GM18507 (cell line): ENCODE data around the gene MAP3K20.
"Not testable (repeated sequence)": the region's sequence is repeated elsewhere in the genome, so short reads cannot be mapped to it uniquely, and the experiment has no call there.

Experiments
- DNase-seq: peaks from one replicate; pipeline ENCODE4 v3.0.0; 2011; ENCODE audit warnings: low read depth; ENCODE audit not compliant: insufficient read length; ENCODE audit errors: extremely low spot score
- FAIRE-seq: peaks from 2 replicates; lab custom pipeline; 2011; peaks lifted over from hg19 to GRCh38; lab: Jason Lieb, UNC

The MAP3K20 gene

DNA sequence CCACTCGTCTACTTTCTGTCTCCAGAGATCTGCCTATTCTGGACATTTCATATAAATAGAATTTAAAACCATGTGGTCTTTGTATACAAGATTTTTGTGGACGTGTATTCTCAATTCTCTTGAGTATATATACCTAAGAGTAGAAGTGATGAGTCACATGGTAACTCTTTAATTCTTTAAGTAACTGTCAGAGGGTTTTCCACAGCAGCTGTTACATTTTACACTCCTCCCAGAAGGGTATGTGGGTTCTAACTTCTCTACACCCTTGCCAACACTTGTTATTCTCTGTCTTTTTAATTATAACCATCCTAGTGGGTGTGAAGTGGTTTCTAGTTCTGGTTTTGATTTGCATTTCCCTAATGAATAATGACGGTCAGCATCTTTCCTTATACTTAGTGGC, 70.9 kb downstream of the MAP3K20 start:
- DNase-seq (no peak), FAIRE-seq (no peak)

DNA sequence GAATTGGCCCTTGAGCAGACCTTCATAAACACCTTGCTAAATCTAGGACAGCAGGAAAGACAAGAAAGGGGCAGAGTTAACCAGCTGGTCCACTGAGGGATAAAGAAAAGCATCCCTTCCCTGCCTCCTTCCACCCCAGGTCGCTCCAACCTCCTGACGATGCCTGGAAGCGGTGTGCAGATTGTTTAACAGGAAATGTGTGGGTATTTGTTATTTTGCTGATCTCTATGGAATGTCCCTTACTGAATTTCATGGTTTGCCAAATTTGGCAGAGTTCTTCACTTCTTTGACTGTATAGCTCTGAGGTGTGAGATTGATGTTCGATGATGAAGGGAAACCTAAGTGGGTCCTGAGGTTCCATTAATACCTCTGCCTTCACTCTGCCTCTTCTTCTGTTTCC, 72.9 kb downstream of the MAP3K20 start:
- no peak for FAIRE-seq
- no peak for DNase-seq

DNA sequence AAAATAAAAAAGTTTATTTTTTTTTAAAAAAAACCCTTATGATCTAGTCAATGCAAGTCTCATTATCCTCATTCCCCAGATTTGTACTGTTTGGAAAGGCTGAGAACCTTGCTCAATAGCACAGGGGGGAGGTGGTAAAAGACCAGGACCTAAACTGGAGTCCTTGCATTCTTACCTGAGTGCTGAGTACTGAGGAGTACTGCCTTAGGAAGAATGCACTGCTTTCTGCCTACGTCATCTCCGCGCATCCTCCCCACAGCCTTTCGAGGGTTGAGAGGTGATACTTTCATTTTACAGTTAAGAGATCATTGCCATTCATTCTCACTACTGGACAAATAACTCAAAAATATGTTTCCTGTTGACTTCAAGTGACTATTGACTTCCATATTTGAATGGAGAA, 73.8 kb downstream of the MAP3K20 start:
- DNase-seq (peak; percentile 22), FAIRE-seq (peak; percentile 74)

DNA sequence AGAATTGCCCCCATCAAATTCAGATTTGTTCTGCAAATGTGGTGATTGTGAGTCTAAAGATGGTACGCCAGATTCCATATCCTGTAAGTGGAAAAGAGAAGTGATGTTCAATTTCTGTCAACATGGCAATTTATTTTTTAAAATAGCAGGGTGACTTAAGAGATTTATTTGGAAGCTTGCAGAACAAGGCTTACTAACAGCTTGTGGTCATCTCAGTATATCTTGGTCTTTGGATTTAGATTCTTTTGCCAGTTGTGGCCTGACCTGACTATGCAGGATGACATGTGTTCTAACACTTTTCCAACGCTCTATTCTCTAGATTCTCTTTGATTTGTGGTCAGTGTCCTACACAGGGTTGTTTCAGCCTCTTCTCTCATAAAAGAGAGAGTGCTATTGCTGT, 74.4 kb downstream of the MAP3K20 start:
- DNase-seq (no peak), FAIRE-seq (no peak)

DNA sequence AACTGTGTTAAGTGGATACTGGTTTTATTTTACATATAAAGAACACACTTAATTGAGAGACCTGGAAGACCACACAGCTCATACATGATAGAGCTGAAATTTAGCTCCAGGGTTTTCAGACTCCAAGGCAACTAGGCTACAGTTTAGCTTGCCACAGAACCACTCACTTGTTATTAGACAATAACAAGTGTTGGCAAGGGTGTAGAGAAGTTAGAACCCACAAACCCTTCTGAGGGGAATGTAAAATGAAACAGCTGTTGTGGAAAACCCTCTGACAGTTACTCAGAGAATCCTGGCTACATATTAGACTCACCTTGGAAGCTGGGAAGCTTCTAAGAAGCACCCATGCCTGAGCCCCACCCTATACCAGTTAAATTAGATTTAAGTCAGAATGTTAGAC, 75.3 kb downstream of the MAP3K20 start:
- FAIRE-seq (no peak), DNase-seq (no peak)

DNA sequence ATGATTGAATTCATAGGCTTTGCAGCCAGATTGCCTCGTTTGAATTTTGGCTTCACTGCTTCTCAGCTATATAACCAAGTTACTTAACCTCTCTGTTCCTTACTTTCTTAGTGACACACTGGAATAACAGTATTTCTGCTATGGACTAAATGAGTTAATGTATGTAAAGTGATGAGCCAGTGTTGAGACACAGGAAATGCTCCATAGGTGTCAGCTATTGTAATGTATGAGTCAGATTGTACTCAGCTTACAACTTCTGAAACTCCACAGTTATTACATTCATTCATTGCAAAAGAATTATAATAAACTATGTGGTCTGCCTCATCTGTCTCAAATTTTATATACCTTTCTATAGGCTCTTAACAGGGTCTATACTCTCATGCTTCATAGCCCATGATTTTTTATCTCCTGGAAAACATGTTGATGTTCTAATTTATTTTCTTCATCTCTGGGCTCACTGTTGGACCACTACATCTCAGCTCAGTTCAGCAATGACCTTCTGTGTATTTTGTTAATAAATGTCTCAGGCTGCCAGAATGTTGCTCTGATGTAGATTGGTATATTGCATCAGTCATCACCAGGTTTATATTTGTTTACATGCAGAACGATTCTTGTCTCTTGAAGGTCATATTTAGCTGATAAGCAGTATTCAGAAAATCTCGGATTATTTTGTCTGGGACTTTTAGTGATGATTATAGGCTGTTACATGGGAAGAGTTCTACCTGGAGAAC, 76.2 kb downstream of the MAP3K20 start:
- FAIRE-seq (peak; percentile 41), DNase-seq (no peak)

DNA sequence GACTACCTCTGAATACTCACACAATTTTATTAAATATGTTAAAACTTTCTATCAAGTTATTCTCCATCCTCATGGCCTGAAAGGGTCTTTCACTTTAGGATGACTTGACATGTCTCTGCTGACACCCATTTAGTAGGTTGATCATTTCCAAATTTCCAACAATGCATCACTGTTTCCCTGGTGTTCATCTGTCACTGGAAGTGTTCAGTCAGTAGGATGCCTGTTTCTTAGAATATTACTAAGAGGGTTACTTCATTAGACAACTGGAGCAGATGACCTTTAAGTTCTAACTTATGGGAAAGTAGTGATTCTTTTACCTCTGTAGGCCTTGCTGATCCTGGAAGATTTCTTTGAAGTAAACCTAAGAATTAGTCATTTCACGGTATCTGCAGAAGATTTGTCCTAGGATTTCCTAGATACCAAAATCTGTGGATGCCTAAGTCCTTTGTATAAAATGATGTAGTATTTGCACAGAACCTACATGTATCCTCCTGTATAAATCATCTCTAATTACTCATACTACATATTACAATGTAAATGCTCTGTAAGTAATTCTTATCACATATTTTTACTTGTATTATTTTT, 77.7 kb downstream of the MAP3K20 start:
- no peak for FAIRE-seq
- no peak for DNase-seq

DNA sequence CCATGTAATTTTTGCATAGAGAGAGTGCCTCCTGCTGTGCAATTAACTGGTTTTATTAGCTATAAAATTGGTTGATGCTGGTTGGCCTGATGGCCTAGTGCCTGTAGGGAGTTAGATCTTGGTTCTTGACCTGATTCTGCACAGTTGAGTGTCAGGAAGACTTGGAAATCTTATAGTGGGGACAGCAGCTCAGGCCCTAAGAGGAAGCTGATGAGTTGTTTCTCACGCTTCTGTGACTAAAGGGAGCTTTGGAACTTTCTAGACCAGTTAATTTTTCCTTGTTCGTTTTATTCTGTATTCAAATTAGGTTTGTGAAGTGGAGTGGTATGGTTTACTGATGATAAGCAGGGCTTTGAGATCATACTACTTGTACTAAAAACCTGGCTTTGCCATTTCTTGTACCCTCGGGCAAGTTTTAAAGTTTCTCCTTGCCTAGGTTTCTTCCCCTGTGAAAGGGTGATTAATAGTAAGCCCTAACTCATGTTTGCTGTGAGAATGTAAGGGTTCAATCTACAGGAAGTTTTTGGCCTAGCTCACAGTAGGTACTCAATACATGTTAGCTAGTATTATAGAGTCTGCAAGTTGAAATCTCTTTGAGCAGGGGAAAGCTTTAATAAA, 82.1 kb downstream of the MAP3K20 start:
- no peak for DNase-seq
- FAIRE-seq = no peak

DNA sequence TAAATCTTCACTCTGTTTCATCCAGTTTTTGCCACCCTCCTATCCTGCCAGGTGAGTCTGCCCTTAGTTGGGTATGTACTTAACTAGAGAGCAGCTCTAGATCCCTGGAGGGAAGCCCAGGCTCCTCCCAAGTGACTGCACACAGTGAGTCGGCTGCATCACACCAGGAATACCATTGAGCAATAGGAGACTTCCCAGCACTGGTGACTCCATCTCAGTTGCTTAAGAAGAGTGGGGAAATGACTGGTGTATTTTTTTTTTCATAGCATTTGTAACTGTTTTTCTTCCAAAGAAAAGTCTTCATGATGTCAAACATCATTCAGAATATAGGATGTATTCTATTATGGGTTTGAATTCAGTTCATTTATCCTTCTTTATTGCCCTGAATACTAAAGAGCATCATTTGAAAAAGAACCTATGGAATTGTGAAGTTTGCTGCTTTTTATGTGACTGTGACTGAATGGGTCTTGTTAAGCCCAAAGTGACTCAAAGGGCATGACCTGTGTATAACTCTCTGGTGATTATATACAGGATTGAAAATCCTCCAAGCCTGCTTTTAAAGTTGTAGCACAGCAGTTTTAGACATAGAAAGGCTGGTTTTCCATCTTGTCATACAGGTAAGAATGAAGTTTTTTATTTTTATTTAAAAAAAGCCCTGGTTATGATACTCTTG, 84.3 kb downstream of the MAP3K20 start:
- DNase-seq (no peak), FAIRE-seq (no peak)

DNA sequence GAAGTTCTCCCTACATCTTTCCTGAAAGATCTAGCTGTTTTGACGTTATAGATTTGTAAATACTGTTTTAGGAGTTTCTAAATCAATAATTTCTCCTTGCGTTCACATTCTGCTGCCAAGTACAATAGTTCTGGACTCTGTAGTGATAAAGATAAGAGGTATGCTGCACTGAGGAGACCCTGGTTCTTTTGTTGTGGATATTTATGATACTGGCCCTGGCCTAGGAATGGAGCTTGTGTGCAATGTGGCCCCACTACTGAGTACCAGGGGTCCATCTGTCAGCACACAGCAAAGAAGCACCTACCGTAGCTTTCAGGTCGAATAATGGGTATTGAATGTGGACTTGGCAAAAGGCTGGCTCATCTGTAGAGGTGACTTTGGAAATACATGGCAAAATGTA, 85.0 kb downstream of the MAP3K20 start:
- FAIRE-seq = no peak
- DNase-seq = no peak

DNA sequence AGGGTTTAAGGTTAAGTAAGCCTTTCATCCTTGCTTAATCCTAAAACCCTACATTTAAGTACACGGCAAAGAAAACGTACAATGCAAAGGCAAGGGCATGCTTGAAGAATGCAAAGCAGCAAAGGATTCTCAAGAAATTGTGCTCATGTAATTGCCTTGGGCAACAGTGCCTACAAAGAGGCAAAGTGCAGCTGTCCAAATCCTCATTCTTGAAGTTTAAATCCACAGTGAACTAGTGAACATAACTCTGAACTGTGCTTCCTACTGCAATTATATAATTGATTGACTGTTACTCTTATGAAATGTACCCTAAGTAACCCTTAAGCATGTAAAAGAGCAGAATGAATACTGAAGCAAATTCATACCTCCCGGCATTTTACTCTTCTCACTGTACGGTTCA, 85.4 kb downstream of the MAP3K20 start:
- no peak for FAIRE-seq
- DNase-seq = no peak

DNA sequence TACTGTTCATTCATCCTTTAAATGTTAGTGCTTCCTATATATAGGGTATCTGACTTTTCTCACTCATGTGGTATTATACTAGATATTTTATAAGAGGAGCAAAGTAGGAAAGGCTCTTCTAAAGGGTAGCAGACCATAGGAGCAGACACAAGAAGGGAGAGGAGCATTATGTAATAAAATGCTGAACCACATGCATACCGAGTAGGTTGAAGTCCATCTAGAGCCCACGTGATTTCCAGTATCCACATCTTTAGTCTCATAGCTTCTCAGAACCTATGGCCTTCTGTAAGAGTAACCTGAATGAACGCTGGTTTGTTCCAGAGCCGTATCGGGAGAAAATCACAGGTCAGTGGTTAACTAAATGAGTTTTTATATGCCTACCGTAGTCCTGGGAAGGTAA, 85.9 kb downstream of the MAP3K20 start:
- FAIRE-seq = no peak

DNA sequence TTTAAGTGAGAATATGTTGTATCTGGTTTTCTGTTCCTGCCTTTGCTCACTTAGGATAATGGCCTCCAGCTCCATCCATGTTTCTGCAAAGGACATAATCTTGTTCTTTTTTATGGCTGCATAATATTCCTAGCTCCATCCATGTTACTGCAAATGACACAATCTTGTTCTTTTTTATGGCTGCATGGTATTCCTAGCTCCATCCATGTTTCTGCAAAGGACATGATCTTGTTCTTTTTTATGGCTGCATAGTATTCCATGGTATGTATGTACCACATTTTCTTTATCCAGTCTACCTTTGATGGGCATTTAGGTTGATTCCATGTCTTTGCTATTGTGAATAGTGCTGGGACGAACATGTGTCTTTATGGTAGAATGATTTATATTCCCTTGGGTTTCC, 87.7 kb downstream of the MAP3K20 start:
- FAIRE-seq, DNase-seq: not testable (repeated sequence)

More for the DNA sequence above, 85.9 kb downstream of the MAP3K20 start:
- no peak for DNase-seq

DNA sequence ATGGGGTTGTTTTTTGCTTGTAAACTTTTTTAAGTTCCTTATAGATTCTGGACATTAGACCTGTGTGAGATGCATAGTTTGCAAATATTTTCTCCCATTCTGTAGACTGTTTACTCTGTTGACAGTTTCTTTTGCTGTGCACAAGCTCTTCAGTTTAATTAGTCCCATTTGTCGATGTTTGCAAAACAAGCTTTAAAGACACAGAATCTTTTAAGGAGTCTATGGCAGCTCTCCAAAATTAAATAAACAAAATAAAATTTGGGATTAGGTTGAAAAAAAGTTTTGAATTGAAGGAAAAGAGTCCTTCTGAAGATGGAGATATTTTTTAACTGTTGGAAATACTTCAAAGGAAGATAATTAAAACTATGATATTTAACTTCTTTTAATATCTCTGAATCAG, 88.8 kb downstream of the MAP3K20 start:
- no peak for DNase-seq
- no peak for FAIRE-seq

DNA sequence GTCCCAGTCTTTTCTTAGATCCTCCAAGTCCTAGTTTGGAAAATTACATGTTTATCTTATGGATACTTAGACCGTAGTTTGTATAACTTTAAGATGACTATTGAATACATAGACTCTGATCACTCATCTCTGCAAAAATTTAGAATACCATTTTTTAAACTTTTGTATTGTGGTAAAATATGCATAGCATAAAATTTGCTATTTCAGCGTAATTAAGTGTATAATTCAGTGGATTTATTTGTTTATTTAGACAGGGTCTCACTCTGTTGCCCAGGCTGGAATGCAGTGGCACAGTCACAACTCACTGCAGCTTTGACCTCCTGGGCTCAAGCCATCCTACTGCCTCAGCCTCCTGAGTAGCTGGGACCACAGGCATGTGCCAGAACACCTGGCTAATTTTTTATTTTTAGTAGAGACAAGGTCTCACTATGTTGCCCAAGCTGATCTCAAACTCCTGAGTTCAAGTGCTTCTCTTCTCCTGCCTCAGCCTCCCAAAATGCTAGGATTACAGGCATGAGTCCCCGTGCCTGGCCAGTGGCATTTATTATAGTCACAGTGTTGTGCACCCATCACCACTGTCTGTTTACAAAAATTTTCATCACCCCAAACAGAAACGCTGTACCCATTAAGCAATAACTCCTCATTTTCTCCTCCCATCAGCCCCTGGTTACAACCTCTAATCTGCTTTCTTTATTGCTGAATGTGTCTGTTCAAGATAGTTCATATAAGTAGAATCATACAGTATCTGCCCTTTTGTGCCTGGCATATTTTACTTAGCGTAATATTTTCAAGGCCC, 90.0 kb downstream of the MAP3K20 start:
- no peak for DNase-seq
- no peak for FAIRE-seq

DNA sequence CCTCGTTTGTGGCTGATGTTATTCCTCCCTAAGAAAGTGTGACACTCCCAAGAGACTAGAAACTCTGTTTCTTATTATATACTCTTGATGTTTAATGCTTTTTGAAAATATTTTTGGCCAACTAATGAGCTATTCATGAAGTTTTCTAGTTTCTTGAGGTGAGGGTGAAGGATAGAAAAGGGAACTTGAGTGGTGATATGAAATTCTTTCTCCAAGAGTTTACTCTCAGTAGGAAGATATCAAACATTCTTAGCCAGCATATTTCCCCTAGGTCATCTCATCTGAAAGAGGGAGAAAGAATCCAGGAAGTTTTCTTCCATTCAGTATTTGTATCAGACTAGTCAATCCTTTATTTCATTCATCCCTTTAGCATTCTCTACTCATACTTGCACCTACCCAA, 95.7 kb downstream of the MAP3K20 start:
- FAIRE-seq (no peak), DNase-seq (no peak)

DNA sequence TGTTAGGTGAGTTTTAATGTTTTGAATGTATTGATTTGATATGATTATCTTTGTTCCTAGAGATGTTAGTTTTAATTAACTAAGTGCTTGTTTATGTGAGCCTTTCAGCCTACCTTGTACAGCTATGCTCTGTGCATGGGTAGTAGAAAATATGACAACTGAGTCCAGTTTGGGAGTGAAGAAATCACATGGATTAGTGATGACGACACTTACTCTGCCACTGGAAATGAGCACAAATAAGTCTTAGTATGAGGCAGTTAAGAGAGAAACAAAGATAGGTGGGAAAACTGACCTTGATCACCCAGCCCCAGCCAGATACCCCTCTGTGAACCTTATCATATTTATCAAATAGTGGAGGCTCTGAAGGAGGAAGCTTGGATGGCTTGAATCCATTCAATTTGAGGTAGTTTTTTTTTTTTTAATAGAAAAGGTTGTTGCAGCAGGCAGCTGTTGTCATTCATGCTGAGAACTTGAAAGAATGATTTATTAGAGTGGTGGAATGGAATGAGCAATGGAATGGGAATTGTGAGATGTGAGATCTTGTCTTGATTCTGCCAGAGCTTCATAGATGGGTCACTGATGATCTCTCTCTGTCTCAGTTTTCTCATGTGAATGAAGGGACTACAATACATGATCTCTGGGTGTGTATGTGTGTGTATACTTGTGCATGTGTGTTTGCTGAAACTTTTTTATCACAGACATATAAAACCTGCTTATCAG, 96.4 kb downstream of the MAP3K20 start:
- FAIRE-seq (no peak), DNase-seq (no peak)

DNA sequence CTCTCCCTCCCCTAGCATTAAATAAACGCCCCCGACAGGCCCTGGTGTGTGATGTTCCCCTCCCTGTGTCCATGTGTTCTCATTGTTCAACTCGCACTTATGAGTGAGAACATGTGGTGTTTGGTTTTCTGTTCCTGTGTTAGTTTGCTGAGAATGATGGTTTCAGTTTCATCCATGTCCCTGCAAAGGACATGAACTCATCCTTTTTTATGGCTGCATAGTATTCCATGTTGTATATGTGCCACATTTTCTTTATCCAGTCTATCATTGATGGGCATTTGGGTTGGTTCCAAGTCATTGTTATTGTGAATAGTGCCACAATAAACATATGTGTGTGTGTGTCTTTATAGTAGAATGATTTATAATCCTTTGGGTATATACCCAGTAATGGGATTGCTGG, 98.7 kb downstream of the MAP3K20 start:
- not testable (repeated sequence) for FAIRE-seq, DNase-seq

DNA sequence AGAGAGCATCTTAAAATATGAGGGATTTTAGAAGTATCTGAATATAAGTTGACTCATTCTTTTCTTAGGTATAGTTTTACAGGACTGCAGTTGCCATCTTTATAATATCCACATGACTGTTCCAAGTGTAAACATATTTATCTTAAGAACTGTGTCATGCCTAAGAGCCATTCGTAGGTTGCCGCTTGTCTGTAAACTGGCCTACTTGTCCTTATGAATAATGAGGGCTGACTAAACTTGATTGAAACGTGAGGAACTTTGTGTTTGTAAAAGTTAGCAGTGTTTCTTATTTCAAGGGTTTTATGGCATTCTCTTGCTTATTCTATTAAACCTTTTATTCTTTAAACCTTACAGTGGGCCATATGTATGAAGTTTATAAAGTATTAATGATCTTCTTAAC, 99.6 kb downstream of the MAP3K20 start:
- no peak for FAIRE-seq
- DNase-seq = no peak
